ENCODE measurements around the gene NUFIP1. TPM values are rescaled to one million over a fixed set of nuclear protein-coding genes. Genes with fewer than 3 reads are reported as not detected.
"Not testable (repeated sequence)": the region's sequence is repeated elsewhere in the genome, so short reads cannot be mapped to it uniquely, and the experiment has no call there.

NUFIP1 gene
- total RNA-seq, result 9.3 TPM

DNA sequence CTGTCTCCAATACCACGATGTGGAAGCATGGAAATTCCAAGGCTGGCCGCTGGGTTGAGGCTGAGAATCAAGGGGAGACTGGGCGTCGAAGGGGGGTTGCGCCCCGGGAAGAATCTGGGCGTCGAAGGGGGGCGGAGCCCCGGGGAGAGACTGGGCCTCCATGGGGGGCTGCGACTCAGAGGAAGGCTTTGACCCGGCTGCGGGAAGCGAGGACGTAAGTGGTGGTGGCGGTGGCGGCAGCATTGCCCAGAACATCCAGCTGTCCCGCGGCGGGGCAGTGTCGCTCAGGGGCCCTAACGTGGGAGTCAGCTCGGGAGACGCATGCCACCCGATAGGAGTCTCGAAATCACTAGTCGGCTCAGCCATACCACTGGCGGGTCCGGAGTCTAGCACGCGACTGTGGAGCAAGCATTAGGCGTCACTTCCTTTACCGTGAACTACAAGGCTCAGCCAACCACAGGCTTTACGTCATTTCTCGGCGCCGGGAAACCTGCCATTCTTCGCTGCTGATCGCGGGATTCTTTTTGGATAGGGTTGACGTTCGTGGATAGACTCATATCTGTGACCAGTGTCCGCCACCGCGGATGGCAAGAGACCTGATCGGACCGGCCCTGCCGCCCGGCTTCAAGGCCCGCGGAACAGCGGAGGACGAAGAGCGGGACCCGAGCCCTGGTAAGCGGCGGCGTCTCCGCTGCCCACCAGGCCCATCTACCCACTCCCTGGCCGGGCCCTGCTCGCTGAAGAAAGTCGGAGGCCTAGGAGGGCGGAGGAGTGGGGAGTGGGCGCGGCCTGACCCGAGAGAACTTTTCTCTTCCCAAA lies at the start of gene NUFIP1, which contains the start of gene GPALPP1:
TSS of gene NUFIP1 (minus strand) at position 401 of the 819 bp plus-strand sequence. CDS start at position 366, 35 bp downstream.
TSS of gene GPALPP1 (plus strand) at position 468 of the 819 bp plus-strand sequence. CDS start at position 585, 117 bp downstream.
- peak; percentile 93 for DNase-seq (ENCODE audit: low spot score)

DNA sequence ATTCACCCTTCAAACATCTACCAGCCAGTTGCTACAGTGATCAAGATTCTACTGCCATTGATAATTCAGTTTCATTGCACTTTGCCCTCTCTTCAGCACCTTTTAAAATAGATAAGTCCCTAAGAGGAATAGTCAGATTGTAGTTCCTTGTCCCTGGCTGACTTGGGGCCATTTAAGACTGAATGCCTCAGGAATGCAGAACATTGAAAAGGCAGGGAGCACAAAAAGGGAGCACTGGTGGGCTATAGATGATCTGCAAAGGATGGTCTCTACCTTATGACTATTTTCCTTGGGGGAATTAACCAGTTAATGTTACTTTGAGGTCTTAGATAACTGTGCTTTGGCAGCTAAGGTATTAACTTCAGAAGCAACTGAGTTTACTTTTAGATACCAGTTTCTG lies 46.9 kb upstream of the NUFIP1 start:
- DNase-seq (ENCODE audit: low spot score), result no peak

DNA sequence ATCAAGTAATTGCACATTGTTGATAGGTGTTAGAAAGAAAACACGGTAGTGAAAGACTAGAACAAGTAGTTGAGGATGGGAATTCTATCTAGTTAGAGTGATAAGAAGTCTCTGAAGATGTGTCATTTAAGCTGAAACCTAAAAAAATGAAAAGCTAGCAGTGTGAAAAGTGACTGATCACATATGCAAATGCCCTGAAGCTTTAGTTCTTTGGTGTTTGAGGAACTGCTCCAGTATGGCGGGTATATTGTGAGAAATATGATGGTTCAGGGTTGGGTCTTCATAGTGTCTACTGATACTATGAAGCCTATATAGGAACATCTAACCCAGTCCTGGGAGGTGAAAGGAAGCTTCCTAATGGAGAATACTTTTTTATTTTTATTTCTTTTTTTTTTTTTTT lies 45.1 kb upstream of the NUFIP1 start:
- DNase-seq (ENCODE audit: low spot score), result no peak

DNA sequence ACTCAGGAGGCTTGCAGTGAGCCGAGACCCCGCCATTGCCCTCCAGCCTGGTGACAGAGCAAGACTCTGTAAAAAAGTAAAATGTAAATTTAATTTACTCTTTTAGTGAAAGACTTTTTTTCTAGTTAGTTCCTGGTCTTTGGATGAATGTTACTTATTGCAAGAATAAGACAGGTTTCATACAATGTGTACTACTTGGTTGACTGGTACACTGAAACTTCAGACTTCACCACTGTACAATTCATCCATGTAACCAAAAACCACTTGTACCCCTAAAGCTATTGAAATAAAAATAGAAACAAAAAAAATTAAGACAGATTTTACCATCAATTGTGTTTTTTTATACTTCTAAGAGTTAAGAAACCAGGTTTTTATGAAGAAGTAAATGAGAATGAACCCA lies 35.6 kb upstream of the NUFIP1 start:
- no peak for DNase-seq (ENCODE audit: low spot score)

DNA sequence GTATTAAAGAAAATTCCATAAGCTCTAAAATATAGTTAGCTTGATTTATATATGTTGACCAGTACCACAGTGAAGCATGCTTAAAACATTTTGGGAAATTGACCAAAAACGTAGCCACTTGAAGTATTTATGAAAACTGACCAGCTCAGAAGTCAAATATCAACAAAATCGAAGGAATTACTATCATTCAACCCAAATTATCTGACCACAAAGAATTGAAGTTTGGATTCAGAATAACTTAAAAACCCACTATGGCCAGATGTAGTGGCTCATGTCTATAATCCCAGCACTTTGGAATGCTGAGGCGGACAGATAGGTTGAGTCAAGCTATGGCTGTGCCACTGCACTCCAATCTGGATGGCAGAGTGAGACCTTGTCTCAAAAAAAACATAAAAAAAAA lies 32.0 kb upstream of the NUFIP1 start:
- DNase-seq (ENCODE audit: low spot score), result no peak

DNA sequence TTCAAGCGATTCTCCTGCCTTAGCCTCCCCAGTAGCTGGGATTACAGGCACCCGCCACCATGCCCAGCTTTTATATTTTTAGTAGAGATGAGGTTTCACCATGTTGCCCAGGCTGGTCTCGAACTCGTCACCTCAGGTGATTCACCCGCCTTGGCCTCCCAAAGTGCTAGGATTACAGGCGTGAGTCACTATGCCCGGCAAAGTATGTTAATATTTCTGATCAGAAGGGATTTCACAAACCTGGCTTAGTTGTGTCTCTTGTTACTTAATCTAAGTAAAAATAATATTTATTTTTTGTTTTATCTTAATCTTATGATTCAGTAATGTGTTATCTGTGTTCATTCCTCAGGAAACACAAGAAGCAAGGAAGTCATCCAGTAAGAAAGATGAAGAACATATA lies 30.7 kb upstream of the NUFIP1 start:
- DNase-seq (ENCODE audit: low spot score), result not testable (repeated sequence)

DNA sequence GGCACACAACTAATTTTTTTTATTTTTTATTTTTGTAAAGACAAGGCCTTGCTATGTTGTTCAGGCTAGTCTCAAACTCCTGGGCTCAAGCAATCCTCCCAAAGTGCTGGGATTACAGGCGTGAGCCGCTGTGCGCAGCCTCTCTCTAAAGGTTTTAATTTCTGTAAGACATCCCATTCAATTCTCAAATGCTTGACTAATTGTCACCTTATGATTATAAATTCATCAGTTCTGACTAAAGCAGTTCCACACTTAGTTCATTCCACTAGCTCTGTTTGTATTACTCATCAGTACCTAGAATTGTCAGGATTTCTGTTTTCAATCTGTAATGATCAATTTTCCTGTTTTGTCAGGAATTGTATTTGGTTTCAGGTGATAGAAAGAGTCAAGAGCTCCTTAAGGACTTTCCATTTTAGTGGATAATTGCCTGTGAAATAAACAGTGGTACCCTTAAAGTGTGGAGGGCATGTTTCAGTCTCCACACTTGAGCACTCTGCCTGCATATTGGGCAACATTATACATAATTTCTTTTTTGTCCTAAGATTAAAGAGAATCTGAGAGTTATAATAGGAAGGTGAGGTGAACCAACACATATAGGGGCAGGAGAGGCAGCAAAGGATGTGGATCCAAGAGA lies 27.6 kb upstream of the NUFIP1 start:
- DNase-seq (ENCODE audit: low spot score), result no peak

DNA sequence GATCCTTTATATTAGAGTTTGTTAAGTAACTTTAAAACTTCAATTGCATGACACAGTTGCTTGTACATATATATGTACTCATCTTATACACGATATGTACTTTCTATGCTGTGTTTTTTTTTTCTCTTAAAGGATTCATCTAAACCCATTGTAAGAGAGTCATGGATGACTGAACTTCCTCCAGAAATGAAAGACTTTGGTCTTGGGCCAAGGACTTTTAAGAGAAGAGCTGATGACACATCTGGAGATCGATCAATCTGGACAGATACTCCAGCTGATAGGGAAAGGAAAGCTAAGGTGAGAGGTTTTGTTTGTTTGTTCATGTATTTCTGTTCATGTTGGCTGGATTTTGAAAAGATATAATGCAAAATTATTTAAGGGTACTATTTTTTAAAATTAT lies 26.0 kb upstream of the NUFIP1 start:
- DNase-seq (ENCODE audit: low spot score), result no peak

DNA sequence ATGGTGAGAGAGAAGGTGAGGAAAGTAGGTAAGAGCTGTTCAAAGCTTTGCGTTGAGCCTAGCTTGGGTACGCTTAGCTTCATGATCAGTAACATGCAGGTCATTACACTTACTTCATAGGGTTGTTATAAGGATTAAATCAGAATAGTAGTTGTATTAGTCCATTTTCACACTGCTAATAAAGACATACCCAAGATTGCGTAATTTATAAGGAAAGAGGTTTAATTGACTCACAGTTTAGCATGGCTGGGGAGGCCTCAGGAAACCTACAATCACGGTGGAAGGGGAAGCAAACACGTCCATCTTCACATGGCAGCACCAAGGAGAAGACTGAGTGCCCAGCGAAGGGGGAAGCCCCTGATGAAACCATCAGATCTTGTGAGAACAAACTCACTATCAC lies 21.9 kb upstream of the NUFIP1 start:
- no peak for DNase-seq (ENCODE audit: low spot score)

DNA sequence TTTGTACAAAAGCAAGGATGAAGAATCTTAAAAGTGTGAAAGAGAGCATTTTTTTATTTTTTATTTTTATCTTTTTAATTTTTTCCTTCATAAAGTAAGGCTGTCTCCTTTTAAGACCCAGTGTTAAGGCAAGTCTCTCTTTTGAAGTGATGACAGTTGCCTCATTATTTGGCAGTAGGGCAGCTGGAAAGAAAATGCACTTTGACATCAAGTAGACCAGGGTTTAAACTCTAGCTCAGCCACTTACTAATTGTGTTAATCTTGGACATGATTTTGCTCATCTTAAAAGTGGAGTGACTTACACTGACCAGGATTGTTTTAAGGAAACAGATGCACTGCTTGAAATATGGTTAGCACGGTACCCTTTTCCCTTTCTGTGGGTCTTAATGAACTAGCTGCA lies 18.6 kb upstream of the NUFIP1 start:
- no peak for DNase-seq (ENCODE audit: low spot score)

DNA sequence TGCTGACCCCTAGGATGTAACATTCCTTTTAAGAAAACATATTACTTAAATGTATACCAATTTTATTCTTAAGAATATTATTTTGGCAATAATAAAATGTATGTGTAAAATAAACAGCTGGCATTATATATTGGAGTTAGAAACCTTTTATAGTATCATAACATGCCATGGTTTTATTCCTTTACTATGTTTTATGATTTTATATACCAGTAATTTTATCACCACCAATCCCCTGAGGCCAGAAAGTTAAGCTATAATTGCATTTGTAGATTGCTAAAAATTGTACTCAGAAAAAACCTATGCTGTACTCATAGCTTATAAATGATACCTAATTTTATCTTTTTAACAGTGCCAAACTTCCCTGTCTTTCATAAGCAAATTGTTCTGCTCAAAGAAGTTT lies 18.0 kb upstream of the NUFIP1 start:
- no peak for DNase-seq (ENCODE audit: low spot score)

DNA sequence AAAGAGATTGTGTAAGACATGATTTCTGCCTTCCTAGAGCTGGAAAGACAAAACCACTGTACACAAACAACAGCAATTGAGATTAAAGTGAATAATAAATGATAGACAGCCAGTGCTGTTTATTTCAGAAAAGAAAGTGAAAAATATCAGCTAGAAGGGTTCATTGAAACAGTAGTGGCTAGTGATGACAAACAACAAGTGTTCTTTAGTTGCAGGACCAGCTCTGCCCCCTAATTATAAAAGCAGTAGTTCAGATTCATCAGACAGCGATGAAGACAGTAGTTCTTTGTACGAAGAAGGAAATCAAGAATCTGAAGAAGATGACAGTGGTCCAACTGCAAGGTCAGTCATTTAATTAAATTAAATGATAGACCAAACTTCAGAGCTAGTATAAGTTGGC lies 14.8 kb upstream of the NUFIP1 start:
- DNase-seq (ENCODE audit: low spot score), result no peak

DNA sequence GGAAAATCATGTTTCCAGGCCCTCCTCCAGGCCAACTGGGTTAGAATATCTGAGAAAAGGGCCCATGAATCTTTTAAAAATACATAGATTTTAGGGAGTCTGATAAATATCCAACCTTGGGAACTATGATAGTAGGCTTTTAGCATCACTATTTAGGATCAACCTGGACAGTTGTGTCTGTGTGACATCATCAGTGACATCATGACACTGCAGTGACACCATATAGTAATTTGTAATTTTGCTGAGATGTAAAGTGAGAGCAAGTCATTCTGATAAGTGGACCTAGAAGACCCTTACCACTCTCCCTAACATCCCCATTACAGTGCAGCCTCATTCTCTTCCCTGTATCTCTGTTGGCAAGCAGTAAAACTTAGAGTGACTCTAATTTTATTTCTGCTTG lies 14.1 kb upstream of the NUFIP1 start:
- DNase-seq (ENCODE audit: low spot score), result no peak

DNA sequence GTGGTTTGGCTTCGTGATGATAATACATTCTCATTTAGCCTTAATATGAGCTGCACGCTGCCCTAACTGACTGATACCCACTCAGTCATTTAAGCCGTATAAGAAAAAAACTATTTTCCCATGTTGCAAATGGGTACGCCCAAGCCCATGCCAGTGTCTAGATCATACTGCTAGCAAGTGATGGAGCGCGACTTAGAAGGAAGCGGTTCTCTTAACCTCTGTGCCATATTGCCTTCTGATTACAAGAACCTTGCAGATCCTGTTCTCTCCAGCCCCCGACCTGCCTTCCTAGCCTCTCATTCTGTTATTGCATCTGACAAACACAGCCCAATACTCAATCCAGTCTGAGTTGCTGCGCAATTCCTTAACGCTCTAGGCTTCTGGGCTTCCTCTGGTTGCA lies 670 bp upstream of the NUFIP1 start:
- no peak for DNase-seq (ENCODE audit: low spot score)

DNA sequence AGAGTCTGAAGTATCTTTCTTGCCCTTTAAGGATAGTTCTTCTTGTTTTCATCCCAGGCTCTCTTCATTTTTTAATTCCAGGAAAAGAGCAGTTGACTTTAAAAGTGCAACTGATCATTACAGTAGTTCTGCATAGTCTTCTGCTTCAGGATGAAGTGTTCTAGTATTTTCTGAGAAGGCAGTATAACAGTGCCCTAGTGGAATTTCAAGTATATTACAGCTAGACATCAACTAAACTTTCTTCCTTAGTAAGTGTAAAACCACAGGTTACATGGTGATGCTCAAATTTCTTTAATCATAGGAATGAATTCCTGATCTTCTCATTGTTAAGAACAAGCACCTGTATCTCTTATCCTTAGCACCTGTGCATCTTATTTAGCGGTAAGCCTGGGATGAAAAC lies 10.9 kb downstream of the NUFIP1 start:
- no peak for DNase-seq (ENCODE audit: low spot score)

DNA sequence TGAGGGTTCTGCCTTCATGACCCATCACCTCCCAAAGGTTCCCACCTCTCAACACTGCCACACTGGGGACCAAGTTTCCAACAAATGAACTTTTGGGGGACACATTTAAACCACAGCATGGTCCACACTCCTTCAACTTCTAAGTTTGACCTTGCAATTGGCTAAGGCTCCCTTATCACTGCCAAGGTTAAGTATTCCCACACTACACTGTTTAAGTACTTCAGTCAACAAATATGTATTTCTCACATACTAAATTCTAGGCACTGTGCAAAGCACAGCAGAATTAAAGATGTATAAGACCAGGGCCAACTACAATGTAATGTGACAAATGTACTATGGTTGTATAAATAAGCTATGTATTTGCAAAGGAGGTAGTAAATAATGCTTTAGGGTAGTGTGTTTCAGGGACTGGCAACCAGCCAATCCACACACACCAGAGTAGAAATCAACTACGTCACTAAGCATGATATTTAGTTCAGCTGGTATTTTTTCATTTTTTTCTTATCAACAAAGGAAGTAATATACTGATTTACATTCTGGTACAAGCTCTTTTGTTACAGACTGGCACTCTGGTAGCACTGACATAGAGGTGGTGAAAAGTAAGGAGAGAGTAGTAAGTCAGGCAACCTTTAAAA lies 12.2 kb downstream of the NUFIP1 start:
- no peak for DNase-seq (ENCODE audit: low spot score)

DNA sequence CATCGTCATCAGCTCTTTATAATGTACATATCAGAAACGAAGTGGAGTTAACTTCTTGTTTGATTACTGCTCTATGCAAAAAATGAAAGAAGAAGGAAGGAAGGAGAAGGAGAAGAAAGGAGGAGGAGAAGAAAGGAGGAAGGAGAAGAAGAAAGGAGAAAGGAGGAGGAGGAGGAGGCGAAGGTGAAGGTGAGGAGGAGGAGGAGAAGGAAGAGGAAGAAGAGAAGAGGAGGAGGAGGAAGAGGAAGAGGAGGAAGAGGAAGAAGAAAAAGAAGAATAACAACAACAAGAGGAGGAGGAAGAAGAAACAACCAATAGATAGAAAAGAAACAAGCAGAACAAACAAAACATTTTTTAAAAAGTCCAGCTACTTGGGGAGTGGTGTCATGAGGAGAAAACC lies 13.1 kb downstream of the NUFIP1 start:
- DNase-seq (ENCODE audit: low spot score), result no peak

DNA sequence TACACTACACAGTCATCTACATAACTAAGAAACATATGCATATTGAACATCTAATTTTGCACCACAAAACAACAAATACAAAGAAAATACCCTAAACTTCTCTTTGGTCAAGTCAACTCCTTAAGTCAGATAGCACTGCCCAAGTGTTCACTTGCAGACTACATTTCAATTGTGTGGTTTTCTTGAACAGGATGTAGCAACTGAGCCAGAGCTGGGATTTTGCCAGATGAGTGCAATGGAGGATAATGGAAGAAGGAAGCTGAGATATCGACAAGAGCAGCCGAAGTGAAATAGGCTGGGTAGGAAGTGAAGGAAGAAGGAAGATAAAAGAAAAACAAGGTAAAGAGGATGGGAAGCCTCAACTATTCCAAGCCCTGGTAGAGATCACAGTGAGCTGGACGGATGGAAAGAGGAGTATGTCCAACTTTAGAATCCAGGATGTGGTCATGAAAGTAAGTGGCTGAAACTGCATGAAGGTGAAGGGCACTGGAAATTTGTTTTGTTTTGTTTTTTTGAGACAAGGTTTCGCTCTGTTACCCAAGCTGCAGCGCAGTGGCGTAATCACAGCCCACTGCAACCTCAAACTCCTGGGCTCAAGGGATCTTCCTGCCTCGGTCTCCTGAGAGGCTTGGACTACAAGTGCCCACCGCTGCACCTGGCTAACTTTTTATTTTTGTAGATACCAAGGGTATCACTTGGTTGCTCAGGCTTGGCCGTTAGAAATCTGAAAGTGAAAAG lies 15.0 kb downstream of the NUFIP1 start:
- DNase-seq (ENCODE audit: low spot score), result no peak

DNA sequence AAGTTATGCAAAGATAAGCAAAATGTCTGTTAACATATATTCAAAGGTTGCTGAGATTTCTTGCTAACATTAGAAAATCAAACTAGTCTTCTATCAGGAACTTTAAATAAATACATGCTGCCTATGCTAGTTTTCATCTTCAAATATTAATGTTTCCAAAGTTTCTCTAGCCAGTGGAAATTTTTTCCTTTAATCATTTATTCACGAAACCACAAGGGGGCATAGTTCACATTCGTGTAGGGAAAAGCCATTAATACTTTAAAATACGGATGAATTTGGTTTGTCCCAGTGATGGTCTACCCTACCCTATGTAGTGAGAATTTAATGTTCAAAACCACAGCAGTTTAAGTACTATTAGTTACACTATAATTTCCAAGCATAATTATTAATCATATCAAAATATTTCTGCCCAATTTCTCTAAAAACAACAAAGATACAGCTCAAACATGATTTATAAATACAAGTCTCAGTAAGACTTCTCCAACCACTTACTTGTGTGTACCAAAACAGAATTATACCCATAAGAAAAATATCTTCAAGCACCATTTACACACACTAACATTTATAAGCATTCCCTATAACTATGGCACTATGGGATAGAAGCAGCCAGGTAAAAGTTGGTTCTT lies 16.2 kb downstream of the NUFIP1 start:
- no peak for DNase-seq (ENCODE audit: low spot score)

DNA sequence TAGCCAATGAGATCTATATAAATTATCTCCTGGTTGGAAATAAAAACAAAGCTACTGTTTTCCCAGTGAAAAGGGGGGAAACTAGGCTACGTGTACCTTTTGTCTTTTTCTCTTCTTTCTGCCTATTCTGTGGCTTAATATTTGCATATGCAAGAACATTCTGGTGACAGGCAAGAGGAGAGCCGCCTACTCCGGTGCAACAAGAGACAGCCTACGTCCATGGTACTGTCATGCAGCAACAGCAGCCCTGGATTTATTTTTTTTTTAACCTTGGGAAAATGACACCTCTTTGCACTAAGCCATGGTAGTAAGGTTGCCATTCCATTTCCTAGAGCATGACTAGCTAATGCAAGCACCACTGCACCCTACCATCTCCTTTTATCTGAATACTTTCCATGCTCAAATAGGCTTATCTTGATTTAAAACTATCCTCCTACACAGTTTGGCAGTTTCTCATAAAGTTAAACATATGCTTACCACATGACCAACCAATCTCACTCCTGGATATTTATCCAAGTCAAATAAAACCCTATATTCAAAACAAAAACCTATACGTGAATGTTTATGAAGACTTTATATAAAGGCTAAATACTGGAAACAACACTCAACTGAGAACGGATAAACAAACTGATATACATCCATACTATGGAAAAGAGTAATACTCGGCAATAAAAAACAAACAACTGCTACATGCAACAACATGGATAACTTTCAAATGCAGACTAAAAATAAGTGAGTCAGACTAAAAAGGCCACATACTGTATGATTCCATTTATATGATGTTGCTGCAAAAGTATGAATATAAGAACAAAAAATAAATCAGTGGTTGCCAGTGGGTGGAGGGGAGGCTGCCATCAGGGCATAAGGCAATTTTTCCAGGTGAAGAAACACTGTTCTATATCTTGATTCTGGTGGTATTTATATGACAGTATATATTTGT lies 17.3 kb downstream of the NUFIP1 start:
- DNase-seq (ENCODE audit: low spot score), result no peak

Data from ureter (tissue), 1 donor.